OCI-LY7 (cell line): ENCODE data around the gene PAK4. TPM values are rescaled to one million over a fixed set of nuclear protein-coding genes. Genes with fewer than 3 reads are reported as not detected.
"Not testable (repeated sequence)": the region's sequence is repeated elsewhere in the genome, so short reads cannot be mapped to it uniquely, and the experiment has no call there.

Source experiments
- BruUV-seq: library from RNA; stranded (reverse); fragments of 400-500 nt; replicated peaks from 2 replicates; lab custom pipeline; 2021; lab: Mats Ljungman, UMichigan
- CTCF ChIA-PET: fragments of 300-600 bp; sonication (Branson Sonifier 250); formaldehyde crosslinking; loops from one replicate; lab custom pipeline; 2022; ENCODE audit warnings: antibody characterized with exemption; ENCODE audit not compliant: unreplicated experiment; lab: Charles Lee
- POLR2A ChIA-PET: fragments of 300-600 bp; sonication (Branson Sonifier 250); formaldehyde crosslinking; loops from one replicate; lab custom pipeline; 2022; ENCODE audit warnings: antibody characterized with exemption; lab: Charles Lee
- DNase-seq: peaks from one replicate; pipeline ENCODE4 v3.0.0-alpha.2; 2015; ENCODE audit warnings: low spot score
- H2AFZ ChIP-seq: fragments of 200-600 bp; sonication (generic), shearing (Covaris generic); 2 replicates; pipeline ENCODE4 v1.6.1; 2014; ENCODE audit warnings: mild to moderate bottlenecking, antibody characterized with exemption, low read length, moderate library complexity
- H3K27ac ChIP-seq: fragments of 200-600 bp; sonication (generic); 2 replicates; pipeline ENCODE4 v1.5.1; 2014; ENCODE audit warnings: mixed run types, low read depth, mild to moderate bottlenecking, moderate library complexity, low read length, inconsistent platforms; ENCODE audit not compliant: poor library complexity, severe bottlenecking
- H3K36me3 ChIP-seq: fragments of 200-600 bp; sonication (generic); 2 replicates; pipeline ENCODE4 v1.6.1; 2014; ENCODE audit warnings: mild to moderate bottlenecking, antibody characterized with exemption, low read length, moderate library complexity, mixed read lengths; ENCODE audit not compliant: insufficient read depth
- H3K4me1 ChIP-seq: fragments of 200-600 bp; sonication (generic); 2 replicates; pipeline ENCODE4 v1.5.1; 2014; ENCODE audit warnings: mild to moderate bottlenecking, low read length; ENCODE audit not compliant: insufficient read depth, poor library complexity, severe bottlenecking
- H3K4me2 ChIP-seq: fragments of 200-600 bp; sonication (generic); 2 replicates; pipeline ENCODE4 v1.6.1; 2014; ENCODE audit warnings: mild to moderate bottlenecking, low read length
- H3K4me3 ChIP-seq: fragments of 200-600 bp; sonication (generic); 2 replicates; pipeline ENCODE4 v1.5.1; 2014; ENCODE audit warnings: mild to moderate bottlenecking, low read depth, low read length; ENCODE audit not compliant: poor library complexity, severe bottlenecking
- H3K79me2 ChIP-seq: fragments of 200-600 bp; sonication (generic); 2 replicates; pipeline ENCODE4 v1.6.1; 2016; ENCODE audit warnings: low read depth, mild to moderate bottlenecking, low read length, moderate library complexity, mixed read lengths; ENCODE audit not compliant: insufficient read depth
- H3K9me2 ChIP-seq: fragments of 200-600 bp; sonication (generic); 2 replicates; pipeline ENCODE4 v1.6.1; 2016; ENCODE audit warnings: mild to moderate bottlenecking, low read length, mixed read lengths; ENCODE audit not compliant: insufficient read depth
- H3K9me3 ChIP-seq: fragments of 200-600 bp; sonication (generic); 2 replicates; pipeline ENCODE4 v1.6.1; 2014; ENCODE audit warnings: mild to moderate bottlenecking, mixed run types, low read length, mixed read lengths
- H4K20me1 ChIP-seq: fragments of 200-600 bp; sonication (generic); 2 replicates; pipeline ENCODE4 v1.6.1; 2014; ENCODE audit warnings: mild to moderate bottlenecking, antibody characterized with exemption, low read length, moderate library complexity, mixed read lengths; ENCODE audit not compliant: insufficient read depth
- CTCF ChIP-seq: fragments of 200-600 bp; sonication (generic); conservative IDR thresholded peaks from 2 replicates; pipeline ENCODE4 v1.5.1; 2014; ENCODE audit warnings: mild to moderate bottlenecking, antibody characterized with exemption, low read length, moderate library complexity, mixed read lengths
- EZH2phosphoT487 ChIP-seq: fragments of 200-600 bp; sonication (generic); IDR thresholded peaks from 2 replicates; pipeline ENCODE4 v1.6.1; 2018; ENCODE audit warnings: low read depth, borderline replicate concordance, mild to moderate bottlenecking, mixed run types, antibody characterized with exemption, low read length, moderate library complexity, mixed read lengths
- intact Hi-C: fragments of 100-400 bp; cut with micrococcal nuclease; formaldehyde crosslinking; loops from one replicate; pipeline ENCODE4 v1.10.0; 2022; ENCODE audit not compliant: unreplicated experiment
- total RNA-seq, 2 experiments: library from RNA; depleted of rRNA in 1 of 2; stranded (reverse); fragments of >200 nt in 1 of 2; shearing (Covaris generic) in 1 of 2; gene quantifications; 2 replicates each; pipeline ENCODE4 v1.2.3, GENCODE V29; 2014 to 2022

PAK4 gene
- total RNA-seq, 2 experiments from 2014 or later, result 7.8 to 26.7 TPM

- Histone ChIP-seq H2AFZ (no peak overlapping the region), H3K4me2 (no peak overlapping the region), H3K9me2 (no peaks in the 10 kb centered on the region), H3K9me3 (no peaks in the 10 kb centered on the region), H3K79me2 (peaks cover 4% of the 10 kb centered on the region; the same call in 1 of the 2 replicates), H3K27ac (no peak overlapping the region), H4K20me1 (0 out of 2 replicates have a peak, but pooled peaks cover 10% of the 10 kb centered on the region), H3K36me3 (no peaks in the 10 kb centered on the region), H3K4me3 (no peak overlapping the region), H3K4me1 (no peaks in the 10 kb centered on the region)
- intact Hi-C loops, result no loop called here
- POLR2A ChIA-PET, result no interaction called here
- DNase-seq, result no peak
- no TSS peak for BruUV-seq
- TF ChIP-seq CTCF, result no peak
- TF ChIP-seq EZH2phosphoT487, result no peak
- CTCF ChIA-PET, result no interaction called here
Observed at GRCh38 chr19:39142630-39143029, 17.0 kb downstream of the PAK4 start.

GRCh38 chr19:39143757-39144289 lies 18.2 kb downstream of the PAK4 start:
- H3K27ac ChIP-seq, H3K36me3 ChIP-seq, intact Hi-C loops, BruUV-seq, POLR2A ChIA-PET, H3K4me1 ChIP-seq, H3K9me3 ChIP-seq, DNase-seq, H3K9me2 ChIP-seq, H3K79me2 ChIP-seq, H3K4me2 ChIP-seq, H2AFZ ChIP-seq, CTCF ChIA-PET, H4K20me1 ChIP-seq, H3K4me3 ChIP-seq: not testable (repeated sequence)

GRCh38 chr19:39144290-39145071 lies 18.9 kb downstream of the PAK4 start:
- TF ChIP-seq EZH2phosphoT487, result no peak
- no peak for TF ChIP-seq CTCF
- intact Hi-C loops, result no loop called here
- Histone ChIP-seq H3K4me2 (no peak overlapping the region), H3K4me1 (no peaks in the 10 kb centered on the region), H3K4me3 (no peak overlapping the region), H2AFZ (no peak overlapping the region), H3K36me3 (peaks cover 6% of the 10 kb centered on the region), H3K27ac (no peak overlapping the region), H4K20me1 (0 out of 2 replicates have a peak, but pooled peaks cover 4% of the 10 kb centered on the region), H3K9me3 (no peaks in the 10 kb centered on the region), H3K9me2 (no peaks in the 10 kb centered on the region), H3K79me2 (peaks cover 10% of the 10 kb centered on the region; the same call in 1 of the 2 replicates)
- POLR2A ChIA-PET, result no interaction called here
- DNase-seq, result no peak
- CTCF ChIA-PET, result no interaction called here
- BruUV-seq, result no TSS peak
